Skin epidermis (tissue), 12 donors: ENCODE results near the gene ELF4.
A peak's percentile ranks its signal among the peaks of the same experiment; 100 is the strongest.

Experiments
- H3K27ac ChIP-seq, 21 experiments: fragments of 200-600 bp; sonication (generic) in 11 of 21; one replicate each; pipeline ENCODE4 v1.5.0; 2020; ENCODE audit warnings: mild to moderate bottlenecking in 3 of 21, inconsistent platforms in 2 of 21, moderate library complexity in 2 of 21
- H3K4me3 ChIP-seq, 7 experiments: fragments of 200-600 bp; sonication (generic) in 2 of 7; one replicate each; pipeline ENCODE4 v1.5.0; 2020; ENCODE audit warnings: inconsistent platforms in 2 of 7, mild to moderate bottlenecking in 2 of 7, moderate library complexity in 1 of 7

ELF4 gene

GRCh38 chrX:130086447-130087206 is 23.7 kb downstream of the ELF4 start:
- H3K4me3 ChIP-seq: peak overlapping the region in 3 of 7 experiments; percentile 1 to 18 (median 10)
- H3K27ac ChIP-seq: peak overlapping the region in 19 of 21 experiments; percentile 30 to 86 (median 68)

- H3K4me3 ChIP-seq: peak overlapping the region in 4 of 7 experiments; percentile 1 to 18 (median 12)
- H3K27ac ChIP-seq: peak overlapping the region in 19 of 21 experiments; percentile 34 to 86 (median 69)
These were observed 24.5 kb downstream of the ELF4 start for GRCh38 chrX:130085551-130086446.

GRCh38 chrX:130084631-130085237 is 25.6 kb downstream of the ELF4 start:
- H3K4me3 ChIP-seq: peak overlapping the region in 2 of 7 experiments; percentile 15 to 16

GRCh38 chrX:130083656-130084382 is 26.5 kb downstream of the ELF4 start:
- Histone ChIP-seq H3K4me3 (peak overlapping the region in 1 of 7 experiments; percentile 3), H3K27ac (peak overlapping the region in 12 of 21 experiments; percentile 49 to 86 (median 75))

More at GRCh38 chrX:130084631-130085237, 25.6 kb downstream of the ELF4 start:
- H3K27ac ChIP-seq: peak overlapping the region in 19 of 21 experiments; percentile 34 to 86 (median 70)

GRCh38 chrX:130083107-130083490 is 27.2 kb downstream of the ELF4 start:
- Histone ChIP-seq H3K27ac (peak overlapping the region in 18 of 21 experiments; percentile 31 to 86 (median 65)), H3K4me3 (no peak overlapping the region)

- peak overlapping the region in 2 of 7 experiments; percentile 7 to 23 for H3K4me3 ChIP-seq
- H3K27ac ChIP-seq: peak overlapping the region in 19 of 21 experiments; percentile 31 to 86 (median 70)
These were observed 27.8 kb downstream of the ELF4 start for GRCh38 chrX:130082244-130083106.

- Histone ChIP-seq H3K27ac (peak overlapping the region in 18 of 21 experiments; percentile 31 to 86 (median 70)), H3K4me3 (no peak overlapping the region)
These were observed 28.8 kb downstream of the ELF4 start for GRCh38 chrX:130081421-130082045.

- Histone ChIP-seq H3K27ac (peak overlapping the region in 8 of 21 experiments; percentile 25 to 83 (median 66)), H3K4me3 (no peak overlapping the region)
These were observed 29.4 kb downstream of the ELF4 start for GRCh38 chrX:130080791-130081367.

GRCh38 chrX:130079824-130080406 is 30.4 kb downstream of the ELF4 start:
- H3K27ac ChIP-seq: no peak overlapping the region
- H3K4me3 ChIP-seq: no peak overlapping the region

- Histone ChIP-seq H3K4me3 (no peak overlapping the region), H3K27ac (no peak overlapping the region)
These were observed 34.5 kb downstream of the ELF4 start for GRCh38 chrX:130075777-130076176.

GRCh38 chrX:130072345-130072740 is 38.0 kb downstream of the ELF4 start:
- no peak overlapping the region for H3K27ac ChIP-seq
- no peak overlapping the region for H3K4me3 ChIP-seq

GRCh38 chrX:130071611-130072344 is 38.5 kb downstream of the ELF4 start:
- Histone ChIP-seq H3K27ac (no peak overlapping the region), H3K4me3 (no peak overlapping the region)

- no peak overlapping the region for H3K27ac ChIP-seq
- H3K4me3 ChIP-seq: no peak overlapping the region
These were observed 43.2 kb downstream of the ELF4 start for GRCh38 chrX:130066975-130067615.

GRCh38 chrX:130060122-130061069 is 49.9 kb downstream of the ELF4 start:
- H3K4me3 ChIP-seq: peak overlapping the region; percentile 36 to 48 (median 43)
- H3K27ac ChIP-seq: peak overlapping the region in 19 of 21 experiments; percentile 21 to 84 (median 57)

GRCh38 chrX:130058652-130059051 is 51.6 kb downstream of the ELF4 start:
- Histone ChIP-seq H3K4me3 (no peak overlapping the region), H3K27ac (no peak overlapping the region)
